IPS-15b (cell line): ENCODE results near the gene KICS2.
"Not testable (repeated sequence)": the region's sequence is repeated elsewhere in the genome, so short reads cannot be mapped to it uniquely, and the experiment has no call there.

Source experiments
- H3K27me3 ChIP-seq: one replicate; pipeline ENCODE4 v1.6.1; 2013; ENCODE audit warnings: low read length; ENCODE audit not compliant: control insufficient read depth, insufficient read depth
- H3K36me3 ChIP-seq: one replicate; pipeline ENCODE4 v1.6.1; 2013; ENCODE audit warnings: low read length; ENCODE audit not compliant: control insufficient read depth, insufficient read depth
- H3K4me1 ChIP-seq: one replicate; pipeline ENCODE4 v1.6.1; 2013; ENCODE audit warnings: mild to moderate bottlenecking, low read length; ENCODE audit not compliant: control insufficient read depth, insufficient read depth
- H3K4me3 ChIP-seq: one replicate; pipeline ENCODE4 v1.5.1; 2013; ENCODE audit warnings: low read depth, low read length
- H3K9ac ChIP-seq: one replicate; pipeline ENCODE4 v1.6.1; 2013; ENCODE audit warnings: low read depth, mild to moderate bottlenecking, low read length
- H3K9me3 ChIP-seq: one replicate; pipeline ENCODE4 v1.6.1; 2013; ENCODE audit warnings: mild to moderate bottlenecking, low read length; ENCODE audit not compliant: control insufficient read depth, insufficient read depth

The KICS2 gene

DNA sequence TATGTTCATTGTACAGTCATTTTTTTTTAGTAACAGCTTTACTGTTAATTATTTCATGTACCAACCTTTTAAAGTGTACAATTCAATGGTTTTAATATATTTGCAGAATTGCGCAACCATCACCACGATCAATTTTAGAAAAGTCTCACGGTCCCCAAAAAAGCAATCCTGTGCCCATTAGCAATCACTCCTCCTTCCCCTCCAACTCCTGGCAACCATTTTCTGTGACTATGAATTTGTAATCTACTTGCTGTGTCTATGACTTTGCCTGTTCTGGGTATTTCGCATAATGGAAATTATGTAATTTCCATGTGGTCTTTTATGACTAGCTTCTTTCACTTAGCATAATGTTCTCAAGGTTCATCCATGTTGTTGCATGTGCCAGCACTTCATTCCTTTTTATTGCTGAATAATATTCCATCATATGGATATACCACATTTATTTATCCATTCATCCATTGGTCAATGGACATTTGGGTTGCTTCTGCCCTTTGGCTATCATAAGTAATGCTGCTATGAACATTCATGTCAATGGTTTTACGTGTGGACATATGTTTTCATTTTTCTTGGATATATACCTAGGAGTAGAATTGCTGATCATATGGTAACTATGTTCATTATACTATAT, 9.9 kb downstream of the KICS2 start:
- Histone ChIP-seq H3K9me3 (no peaks in the 10 kb centered on the region), H3K36me3 (no peaks in the 10 kb centered on the region), H3K27me3 (no peaks in the 10 kb centered on the region), H3K9ac (no peak overlapping the region), H3K4me1 (no peaks in the 10 kb centered on the region), H3K4me3 (no peak overlapping the region)

DNA sequence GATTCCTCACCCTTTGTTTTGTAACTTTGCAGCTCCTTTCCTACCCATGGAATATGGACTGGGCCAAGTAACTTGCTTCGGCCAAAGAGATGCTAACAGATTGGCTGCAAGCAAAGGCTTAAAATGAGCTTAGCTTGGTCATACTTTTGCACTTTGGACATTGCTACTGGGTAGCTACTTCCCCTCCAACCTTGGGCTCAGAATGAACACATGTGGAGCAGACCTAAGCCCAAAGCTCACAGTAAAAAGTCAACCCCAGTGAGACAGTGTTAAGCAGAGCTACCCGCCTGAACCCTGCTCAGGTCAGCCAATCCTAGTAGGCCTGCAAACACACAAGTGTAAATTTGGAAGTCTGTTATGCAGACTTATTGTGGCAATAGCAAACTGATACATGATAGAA, 14.6 kb downstream of the KICS2 start:
- H3K27me3 ChIP-seq, result no peaks in the 10 kb centered on the region
- H3K9me3 ChIP-seq, result no peaks in the 10 kb centered on the region
- H3K36me3 ChIP-seq, result no peaks in the 10 kb centered on the region
- no peak overlapping the region for H3K4me3 ChIP-seq
- no peaks in the 10 kb centered on the region for H3K4me1 ChIP-seq
- H3K9ac ChIP-seq, result no peak overlapping the region

GRCh38 chr12:64205542-64205941, 16.6 kb downstream of the KICS2 start:
- Histone ChIP-seq H3K36me3 (no peaks in the 10 kb centered on the region), H3K27me3 (no peaks in the 10 kb centered on the region), H3K9me3 (no peaks in the 10 kb centered on the region), H3K9ac (no peak overlapping the region), H3K4me1 (no peaks in the 10 kb centered on the region), H3K4me3 (no peak overlapping the region)

GRCh38 chr12:64203775-64204174, 18.3 kb downstream of the KICS2 start:
- no peaks in the 10 kb centered on the region for H3K4me1 ChIP-seq
- no peaks in the 10 kb centered on the region for H3K36me3 ChIP-seq
- no peaks in the 10 kb centered on the region for H3K9me3 ChIP-seq
- H3K27me3 ChIP-seq, result no peaks in the 10 kb centered on the region
- H3K9ac ChIP-seq, result no peak overlapping the region
- H3K4me3 ChIP-seq, result no peak overlapping the region

DNA sequence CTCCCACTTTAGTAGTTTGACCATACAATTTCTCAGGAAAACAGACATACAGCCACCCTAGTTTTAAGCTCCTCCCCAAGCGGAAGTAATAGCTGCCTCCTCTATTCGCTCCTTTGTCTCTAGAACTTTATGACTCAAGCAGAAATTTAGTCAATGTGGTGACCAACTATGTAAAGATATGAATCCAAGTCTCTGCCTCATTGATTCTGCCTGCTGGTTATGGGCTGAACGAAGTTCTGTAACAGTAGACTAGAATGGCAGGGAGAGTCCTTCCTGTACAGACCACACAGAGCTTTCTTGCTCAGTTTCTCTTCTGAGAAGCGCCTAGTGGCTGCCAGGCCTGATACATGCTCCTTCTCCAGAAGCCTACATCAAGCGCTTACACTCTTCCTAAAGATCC, 19.1 kb downstream of the KICS2 start:
- no peaks in the 10 kb centered on the region for H3K36me3 ChIP-seq
- H3K4me1 ChIP-seq, result no peaks in the 10 kb centered on the region
- H3K9me3 ChIP-seq, result no peaks in the 10 kb centered on the region
- no peaks in the 10 kb centered on the region for H3K27me3 ChIP-seq
- H3K4me3 ChIP-seq, result no peak overlapping the region
- H3K9ac ChIP-seq, result no peak overlapping the region

- H3K4me1 ChIP-seq, H3K9ac ChIP-seq, H3K36me3 ChIP-seq, H3K4me3 ChIP-seq, H3K9me3 ChIP-seq, H3K27me3 ChIP-seq: not testable (repeated sequence)
These were observed 26.3 kb downstream of the KICS2 start for GRCh38 chr12:64195841-64196240.

GRCh38 chr12:64194333-64195149, 27.6 kb downstream of the KICS2 start:
- no peak overlapping the region for H3K9ac ChIP-seq

DNA sequence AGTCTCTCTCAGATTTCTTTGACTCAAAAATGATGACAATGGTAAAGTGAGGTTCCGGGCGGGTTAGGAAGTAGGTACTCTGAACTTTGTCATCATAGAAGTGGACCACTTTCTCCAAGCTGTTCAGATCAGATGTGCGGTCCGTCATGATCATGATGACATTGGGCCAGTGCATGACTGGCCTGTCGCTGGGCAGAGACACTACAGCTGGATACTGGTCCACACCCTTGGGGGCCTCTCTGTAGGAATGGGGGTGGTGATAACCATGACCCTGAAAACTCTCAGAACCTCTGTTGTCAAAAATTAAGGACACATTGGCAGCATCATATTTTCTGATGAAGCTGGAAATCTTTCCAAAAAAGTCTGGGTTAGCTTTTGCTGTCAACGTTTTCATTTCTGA, 28.2 kb downstream of the KICS2 start:
- Histone ChIP-seq H3K27me3 (no peaks in the 10 kb centered on the region), H3K9me3 (no peaks in the 10 kb centered on the region), H3K9ac (no peak overlapping the region), H3K4me3 (no peak overlapping the region), H3K36me3 (no peaks in the 10 kb centered on the region), H3K4me1 (peaks cover 2% of the 10 kb centered on the region)

More at GRCh38 chr12:64194333-64195149, 27.6 kb downstream of the KICS2 start:
- Histone ChIP-seq H3K4me1 (peaks cover 2% of the 10 kb centered on the region), H3K27me3 (no peaks in the 10 kb centered on the region), H3K9me3 (no peaks in the 10 kb centered on the region), H3K4me3 (no peak overlapping the region), H3K36me3 (no peaks in the 10 kb centered on the region)

DNA sequence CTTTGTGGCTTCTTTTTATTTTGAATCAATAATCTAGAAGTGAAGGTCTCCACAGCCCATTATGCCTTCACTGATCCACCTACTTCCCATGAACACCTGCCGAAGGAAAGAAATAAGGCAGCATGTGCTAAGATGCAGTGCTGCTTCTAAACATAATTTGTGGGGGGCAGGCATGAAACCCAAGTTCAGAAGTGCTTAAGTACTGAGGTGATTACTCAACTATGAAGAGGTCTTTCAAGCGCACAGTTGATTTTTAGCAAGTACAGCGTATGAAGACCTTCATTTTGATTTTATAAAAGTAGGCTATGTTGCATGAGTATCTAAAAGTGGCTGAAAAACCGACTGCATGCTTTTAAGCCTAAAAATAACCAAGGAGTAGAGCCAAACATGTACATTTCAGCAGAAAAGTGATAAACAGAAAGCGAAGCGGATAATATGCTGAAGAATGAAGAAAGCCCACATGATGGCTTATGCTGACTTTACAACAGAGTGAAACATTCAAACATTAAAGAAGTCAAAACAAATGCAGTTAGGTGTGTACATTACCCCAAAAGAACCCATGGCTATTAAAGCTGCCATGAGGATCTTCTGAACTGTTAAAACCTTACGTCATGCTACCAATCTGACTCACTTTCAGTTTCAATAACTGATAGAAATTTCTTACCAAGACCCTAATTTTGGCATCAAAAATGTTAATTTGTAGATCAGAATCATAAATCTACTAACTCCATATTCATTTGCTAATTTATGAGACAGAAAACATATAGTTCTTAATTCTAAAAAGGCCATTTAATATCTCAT, 29.3 kb downstream of the KICS2 start:
- H3K27me3 ChIP-seq, result no peaks in the 10 kb centered on the region
- H3K9me3 ChIP-seq, result no peaks in the 10 kb centered on the region
- peaks cover 2% of the 10 kb centered on the region for H3K4me1 ChIP-seq
- no peak overlapping the region for H3K4me3 ChIP-seq
- H3K9ac ChIP-seq, result no peak overlapping the region
- H3K36me3 ChIP-seq, result no peaks in the 10 kb centered on the region

DNA sequence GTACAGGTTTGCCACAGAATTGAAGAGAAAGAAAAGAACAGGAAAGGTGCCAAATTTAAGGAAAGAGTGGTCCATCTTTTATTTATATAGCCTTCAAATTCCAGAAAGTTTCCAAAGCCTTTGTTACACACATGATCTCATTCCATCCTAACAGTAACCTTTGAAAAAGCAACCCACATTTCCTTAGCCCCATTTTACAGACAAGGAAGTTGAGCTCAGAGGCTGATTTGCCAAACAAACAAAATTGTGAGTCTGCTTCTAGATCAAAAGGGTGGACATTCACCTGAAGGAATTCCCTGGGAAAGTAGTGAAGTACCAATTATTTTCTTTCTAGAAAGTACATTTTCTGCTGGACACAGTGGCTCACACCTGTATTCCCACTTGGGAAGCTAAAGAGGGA, 32.0 kb downstream of the KICS2 start:
- no peaks in the 10 kb centered on the region for H3K27me3 ChIP-seq
- no peaks in the 10 kb centered on the region for H3K9me3 ChIP-seq
- no peak overlapping the region for H3K4me3 ChIP-seq
- peaks cover 1% of the 10 kb centered on the region for H3K4me1 ChIP-seq
- H3K9ac ChIP-seq, result no peak overlapping the region
- no peaks in the 10 kb centered on the region for H3K36me3 ChIP-seq

GRCh38 chr12:64189530-64189929, 32.6 kb downstream of the KICS2 start:
- Histone ChIP-seq H3K27me3 (no peaks in the 10 kb centered on the region), H3K4me3 (no peak overlapping the region), H3K4me1 (no peaks in the 10 kb centered on the region), H3K9me3 (no peaks in the 10 kb centered on the region), H3K9ac (no peak overlapping the region), H3K36me3 (no peaks in the 10 kb centered on the region)
